T47D (cell line): ENCODE data around the gene TMCC1.
"Not testable (repeated sequence)": the region's sequence is repeated elsewhere in the genome, so short reads cannot be mapped to it uniquely, and the experiment has no call there.

Source experiments
- DNase-seq, 2 experiments: peaks; one replicate each; pipeline versions ENCODE4 v3.0.0 to v3.0.0-alpha.2; 2011 to 2012; ENCODE audit warnings: low read depth in 1 of 2, low spot score in 1 of 2
- JUND ChIP-seq: IDR thresholded peaks from 2 replicates; pipeline ENCODE4 v1.6.1; 2012; ENCODE audit warnings: low read depth
- in situ Hi-C: cut with HindIII; loops from 2 replicates; pipeline ENCODE4 v1.10.0; 2016; ENCODE audit warnings: low sequenced_read_pairs, low pct_unique_long_range_greater_than_20kb

The TMCC1 gene

GRCh38 chr3:129612534-129613366 lies 280.8 kb downstream of the TMCC1 start:
- in situ Hi-C loops: no loop called here
- DNase-seq: no peak
- no peak for TF ChIP-seq JUND

DNA sequence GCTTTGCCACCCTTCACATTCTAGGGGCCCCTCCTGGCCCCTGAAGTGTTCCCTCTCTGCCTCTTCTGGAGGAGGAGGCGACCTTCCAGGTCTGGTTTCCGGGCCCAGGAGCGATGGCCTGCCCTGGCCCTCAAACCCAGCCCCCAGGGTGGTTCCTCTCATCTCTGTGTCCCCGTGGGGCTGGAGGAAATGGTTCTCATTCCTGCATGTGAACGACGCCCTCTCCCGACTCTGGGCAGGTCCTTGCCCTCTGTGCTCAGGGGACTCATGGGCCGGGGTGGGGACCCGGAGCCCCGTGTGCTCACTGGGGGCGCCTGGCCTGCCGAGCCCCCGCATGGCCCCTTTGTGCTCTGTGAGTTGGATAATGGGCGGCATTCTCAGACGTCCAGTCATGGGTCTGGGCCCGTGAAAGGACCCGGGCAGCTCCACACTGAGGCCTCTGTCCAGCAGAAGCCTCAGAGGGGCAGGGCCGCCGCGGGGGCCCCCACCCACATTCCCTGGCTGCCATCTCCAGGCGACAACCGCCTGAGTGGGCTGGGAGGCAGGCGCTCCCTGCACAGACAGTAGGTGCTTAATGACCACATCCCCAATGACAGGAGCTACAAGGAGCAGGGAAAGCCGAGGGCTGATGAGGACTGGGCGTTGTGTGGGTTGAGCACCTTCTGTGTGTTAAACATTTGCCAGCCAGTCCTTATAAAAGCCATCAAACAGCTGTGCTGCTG lies 281.5 kb downstream of the TMCC1 start:
- TF ChIP-seq JUND: no peak
- no peak for DNase-seq
- in situ Hi-C loops: no loop called here

DNA sequence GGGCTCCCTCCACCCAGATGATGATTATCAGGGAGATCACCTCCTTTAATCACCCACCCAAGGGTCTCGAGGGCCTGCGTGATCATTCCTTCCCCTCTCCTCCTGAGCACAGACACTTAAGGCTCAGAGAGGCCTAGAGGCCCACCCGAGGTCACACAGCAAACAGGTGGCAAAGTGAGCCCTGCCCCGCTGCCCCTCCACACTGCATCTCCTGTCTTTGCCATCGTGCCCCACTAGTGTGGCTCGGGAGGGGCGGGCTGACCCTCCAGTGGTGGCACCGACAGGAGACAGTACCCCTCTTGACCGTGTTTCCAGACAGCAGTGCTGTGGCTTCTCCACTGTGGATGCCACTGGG lies 282.1 kb downstream of the TMCC1 start:
- TF ChIP-seq JUND: no peak
- no peak for DNase-seq
- in situ Hi-C loops: no loop called here

DNA sequence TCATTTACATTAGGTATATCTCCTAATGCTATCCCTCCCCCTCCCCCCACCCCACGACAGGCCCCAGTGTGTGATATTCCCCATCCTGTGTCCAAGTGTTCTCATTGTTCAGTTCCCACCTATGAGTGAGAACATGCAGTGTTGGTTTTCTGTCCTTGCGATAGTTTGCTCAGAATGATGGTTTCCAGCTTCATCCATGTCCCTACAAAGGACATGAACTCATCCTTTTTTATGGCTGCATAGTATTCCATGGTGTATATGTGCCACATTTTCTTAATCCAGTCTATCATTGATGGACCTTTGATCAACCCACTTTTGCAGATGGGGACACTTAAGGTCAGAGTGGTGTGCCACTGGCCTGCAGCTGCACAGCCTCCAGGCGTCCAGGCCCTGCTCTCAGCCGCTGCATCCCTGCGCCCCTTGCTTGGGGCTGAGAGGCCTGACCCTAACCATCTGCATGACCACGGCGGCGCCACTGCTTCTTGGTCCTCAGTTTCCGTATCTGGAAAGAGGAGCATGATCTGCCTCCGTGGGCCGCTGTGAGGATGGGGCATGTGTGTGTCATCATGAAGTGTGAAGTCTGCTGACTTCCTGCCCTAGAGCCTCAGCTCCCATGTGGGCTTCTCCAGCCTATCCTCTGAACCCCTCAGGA lies 282.6 kb downstream of the TMCC1 start:
- DNase-seq, in situ Hi-C loops: not testable (repeated sequence)

GRCh38 chr3:129610276-129610675 lies 283.2 kb downstream of the TMCC1 start:
- DNase-seq: no peak
- TF ChIP-seq JUND: no peak
- in situ Hi-C loops: no loop called here

DNA sequence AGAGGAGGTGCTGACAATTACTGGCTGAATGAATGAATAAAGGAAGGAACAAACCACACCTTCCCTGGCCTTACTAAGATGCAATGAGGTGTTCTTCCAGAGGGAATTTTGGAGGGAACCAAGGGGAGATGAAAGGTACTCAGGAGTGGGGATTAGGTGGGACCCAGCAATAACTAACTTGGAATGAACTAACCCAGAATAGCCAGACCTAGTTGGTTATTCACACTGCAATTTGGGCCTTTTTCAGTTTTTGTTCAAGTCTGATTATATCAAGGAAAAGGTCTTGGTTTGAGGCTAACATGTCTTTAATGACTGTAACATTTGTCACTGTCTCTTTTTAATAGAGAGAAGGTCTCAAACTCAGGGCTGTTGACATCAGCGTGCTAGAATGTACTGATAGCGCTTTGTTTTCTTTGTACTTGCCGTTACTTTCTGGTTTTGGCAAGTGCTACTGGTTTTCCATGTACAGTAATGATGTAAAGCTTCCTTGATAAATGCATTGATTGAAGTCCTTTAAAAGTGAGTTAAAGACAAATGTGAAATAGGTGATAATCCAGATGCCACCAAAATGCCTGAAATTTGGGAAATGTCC lies 283.8 kb downstream of the TMCC1 start:
- in situ Hi-C loops: no loop called here

DNA sequence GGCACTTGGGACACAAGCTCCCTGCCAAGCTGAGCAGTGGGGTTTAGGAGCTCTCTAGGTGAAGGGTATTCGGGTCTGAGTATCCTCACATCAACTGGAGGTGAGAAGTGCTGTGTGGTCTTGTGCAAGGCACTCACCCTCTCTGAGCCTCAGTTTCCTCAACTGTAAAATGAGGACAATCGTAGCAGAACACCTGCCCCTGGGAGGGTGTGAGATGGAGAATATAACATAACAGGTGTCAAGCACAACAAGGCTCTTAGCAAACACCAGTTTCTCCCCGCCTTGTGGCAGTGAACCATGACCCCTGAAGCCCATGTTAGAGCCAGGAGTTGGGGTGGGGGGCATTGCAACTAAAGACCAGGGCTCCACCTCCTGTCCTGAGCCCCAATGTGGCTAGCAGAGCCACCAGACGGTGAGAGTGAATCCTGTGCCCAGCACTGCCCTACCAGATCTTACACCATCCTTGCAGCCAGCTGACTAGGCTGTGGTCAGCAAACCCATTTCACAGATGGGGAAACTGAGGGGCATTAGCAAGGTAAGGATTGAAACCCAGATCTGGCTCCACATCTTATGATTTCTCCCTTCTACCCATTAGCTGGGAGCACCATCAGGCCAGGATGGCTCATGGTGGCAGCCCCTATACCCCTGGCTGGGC lies 284.4 kb downstream of the TMCC1 start:
- DNase-seq: no peak
- in situ Hi-C loops: no loop called here
- no peak for TF ChIP-seq JUND

More for the DNA sequence above, 283.8 kb downstream of the TMCC1 start:
- no peak for TF ChIP-seq JUND
- DNase-seq: no peak

DNA sequence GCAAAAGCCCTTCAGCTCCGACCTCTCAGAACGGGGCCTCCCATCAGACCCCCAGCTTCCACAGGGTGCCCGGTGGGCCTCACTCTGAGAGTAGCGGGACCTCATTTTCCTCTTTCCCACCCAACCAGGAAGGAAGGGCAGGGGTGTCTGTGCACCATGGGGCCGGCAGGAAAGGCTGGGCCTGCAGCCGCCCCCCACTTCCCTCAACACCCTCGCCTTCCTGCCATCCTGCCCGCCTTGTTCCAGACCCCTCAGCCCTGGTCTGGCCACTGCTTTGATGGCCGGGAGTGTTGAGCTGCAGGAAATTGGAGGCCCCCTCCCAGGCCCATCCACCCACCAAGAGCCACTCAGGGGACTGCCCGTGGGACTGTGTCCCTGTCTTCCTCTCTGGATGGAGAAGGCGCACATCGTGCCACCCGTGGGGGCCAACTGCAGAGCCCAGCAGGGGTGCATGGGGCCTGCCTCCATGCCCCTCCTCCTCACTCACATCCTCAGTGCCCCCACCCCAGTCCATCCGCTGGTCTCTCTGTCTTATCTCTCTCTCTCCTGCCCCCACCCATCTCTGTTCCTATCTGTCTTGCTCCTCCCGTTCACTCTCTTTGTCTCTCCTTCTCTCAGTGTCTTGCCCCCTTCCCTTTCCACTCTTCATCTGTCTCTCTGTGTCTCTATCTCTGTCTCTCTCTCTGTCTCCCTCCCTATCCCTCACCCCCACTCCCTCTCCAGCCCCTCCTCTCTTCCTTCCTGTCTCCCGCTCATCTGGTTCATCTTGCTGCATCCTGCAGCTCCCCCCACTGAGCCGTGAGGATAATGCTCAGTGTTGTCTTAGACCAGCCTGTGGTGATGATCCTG lies 285.2 kb downstream of the TMCC1 start:
- TF ChIP-seq JUND: no peak
- in situ Hi-C loops: no loop called here
- peak in 1 of 2 experiments; percentile 49 for DNase-seq

DNA sequence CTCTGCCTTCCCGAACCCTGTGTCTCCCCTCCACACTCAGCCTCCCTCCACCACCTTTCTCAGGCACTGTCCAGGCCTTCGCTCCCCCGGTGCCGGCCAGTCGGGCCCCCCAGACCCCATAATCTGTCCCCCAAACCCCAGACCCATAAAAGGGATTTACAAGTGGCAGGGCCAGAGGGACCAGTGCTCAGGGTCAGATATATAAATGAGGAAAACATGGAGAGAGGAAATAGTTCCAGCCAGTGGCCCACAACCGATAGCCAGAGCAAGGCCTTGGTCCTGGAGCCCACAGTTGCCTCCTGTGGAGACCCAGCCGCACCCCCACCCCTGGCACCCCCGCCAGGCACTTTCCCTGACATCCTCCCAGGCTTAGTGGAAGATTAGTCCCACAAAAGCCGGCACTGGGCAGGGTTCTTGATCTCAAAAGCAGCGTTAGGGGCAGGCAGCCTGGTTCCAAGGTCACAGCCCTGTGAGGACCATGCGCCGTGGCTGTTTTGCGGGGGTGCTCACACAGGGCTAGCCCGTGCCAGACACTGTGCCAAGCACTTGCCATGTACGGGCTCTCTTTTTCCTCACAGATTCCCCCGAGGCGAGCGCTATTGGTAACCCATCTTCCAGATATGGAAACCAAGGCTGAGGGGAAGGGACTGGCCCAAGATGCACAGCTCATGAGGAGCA lies 286.0 kb downstream of the TMCC1 start:
- in situ Hi-C loops: no loop called here

GRCh38 chr3:129606636-129607390 lies 286.7 kb downstream of the TMCC1 start, which contains the start of gene PLXND1:
Gene PLXND1, minus strand, starts transcription at chr3:129606676. Its CDS starts 37 bp downstream, at chr3:129606639.
- TF ChIP-seq JUND: no peak
- in situ Hi-C loops: no loop called here
- DNase-seq: peak; percentile 66 to 76

More for the DNA sequence above, 286.0 kb downstream of the TMCC1 start:
- no peak for DNase-seq
- no peak for TF ChIP-seq JUND
